ENCODE measurements around the gene CDCA5. TPM values are rescaled to one million over a fixed set of nuclear protein-coding genes. Genes with fewer than 3 reads are reported as not detected.

Gene CDCA5
- total and polyA plus RNA-seq, 2 donors (not counting 1 experiment from before 2014, with no cell fraction given) = 3.0 to 4.6 TPM

GRCh38 chr11:65059523-65059922 lies 24.3 kb downstream of the CDCA5 start:
- TF ChIP-seq, protein P1, sequence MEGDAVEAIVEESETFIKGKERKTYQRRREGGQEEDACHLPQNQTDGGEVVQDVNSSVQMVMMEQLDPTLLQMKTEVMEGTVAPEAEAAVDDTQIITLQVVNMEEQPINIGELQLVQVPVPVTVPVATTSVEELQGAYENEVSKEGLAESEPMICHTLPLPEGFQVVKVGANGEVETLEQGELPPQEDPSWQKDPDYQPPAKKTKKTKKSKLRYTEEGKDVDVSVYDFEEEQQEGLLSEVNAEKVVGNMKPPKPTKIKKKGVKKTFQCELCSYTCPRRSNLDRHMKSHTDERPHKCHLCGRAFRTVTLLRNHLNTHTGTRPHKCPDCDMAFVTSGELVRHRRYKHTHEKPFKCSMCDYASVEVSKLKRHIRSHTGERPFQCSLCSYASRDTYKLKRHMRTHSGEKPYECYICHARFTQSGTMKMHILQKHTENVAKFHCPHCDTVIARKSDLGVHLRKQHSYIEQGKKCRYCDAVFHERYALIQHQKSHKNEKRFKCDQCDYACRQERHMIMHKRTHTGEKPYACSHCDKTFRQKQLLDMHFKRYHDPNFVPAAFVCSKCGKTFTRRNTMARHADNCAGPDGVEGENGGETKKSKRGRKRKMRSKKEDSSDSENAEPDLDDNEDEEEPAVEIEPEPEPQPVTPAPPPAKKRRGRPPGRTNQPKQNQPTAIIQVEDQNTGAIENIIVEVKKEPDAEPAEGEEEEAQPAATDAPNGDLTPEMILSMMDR (conservative IDR thresholded peaks at IDR 0.05 in 1 of 2, IDR thresholded peaks at IDR 0.05 in 1 of 2; ENCODE audit: low read depth in 1 of 2, low read length in 2 of 2) = no peak
- no peak for TF ChIP-seq EZH2 (IDR thresholded peaks at IDR 0.05; ENCODE audit: low read length, missing control alignments)
- H3K4me1 ChIP-seq (ENCODE audit: control insufficient read depth, extremely low read depth, insufficient read depth, low read length) = no peaks in the 10 kb centered on the region
- no peak for DNase-seq (ENCODE audit: low read depth in 2 of 2)

GRCh38 chr11:65058419-65059054 lies 25.3 kb downstream of the CDCA5 start, which contains the start of gene NAALADL1:
TSS of gene NAALADL1 (minus strand) at chr11:65058553. CDS start at chr11:65058521, 32 bp downstream.
- no peak for DNase-seq (ENCODE audit: low read depth in 2 of 2)
- no peak for TF ChIP-seq EZH2 (IDR thresholded peaks at IDR 0.05; ENCODE audit: low read length, missing control alignments)
- TF ChIP-seq, protein P1 (conservative IDR thresholded peaks at IDR 0.05 in 1 of 2, IDR thresholded peaks at IDR 0.05 in 1 of 2; ENCODE audit: low read depth in 1 of 2, low read length in 2 of 2) = no peak
- Histone ChIP-seq H3K79me2 (ENCODE audit: control insufficient read depth, insufficient read depth, low read length) (no peaks in the 10 kb centered on the region), H3K27me3 (ENCODE audit: control insufficient read depth, insufficient read depth, low read length) (peaks cover 8% of the 10 kb centered on the region), H3K4me3 (replicated peaks in 1 of 4; ENCODE audit: control extremely low read depth in 1 of 4, insufficient read depth in 1 of 4, low read depth in 3 of 4, low read length in 4 of 4) (no peak within 1 kb of the TSS), H3K27ac (ENCODE audit: insufficient read depth, low read length) (no peak within 1 kb of the TSS), H3K36me3 (ENCODE audit: control insufficient read depth, insufficient read depth, low read length) (no peaks in the 10 kb centered on the region), H3K4me2 (ENCODE audit: extremely low read depth, insufficient read depth, low read length) (no peak within 1 kb of the TSS), H3K4me1 (ENCODE audit: control insufficient read depth, extremely low read depth, insufficient read depth, low read length) (no peaks in the 10 kb centered on the region), H3K9me3 (ENCODE audit: control insufficient read depth, insufficient read depth, low read depth, low read length) (no peaks in the 10 kb centered on the region), H3K9ac (ENCODE audit: insufficient read depth, low read length) (no peak within 1 kb of the TSS), H4K20me1 (ENCODE audit: control insufficient read depth, extremely low read depth, insufficient read depth, low read length) (no peaks in the 10 kb centered on the region), H2AFZ (ENCODE audit: low read length) (no peak within 1 kb of the TSS)

More at GRCh38 chr11:65059523-65059922, 24.3 kb downstream of the CDCA5 start:
- Histone ChIP-seq H3K79me2 (ENCODE audit: control insufficient read depth, insufficient read depth, low read length) (no peaks in the 10 kb centered on the region), H3K4me3 (replicated peaks in 1 of 4; ENCODE audit: control extremely low read depth in 1 of 4, insufficient read depth in 1 of 4, low read depth in 3 of 4, low read length in 4 of 4) (no peak overlapping the region), H3K27ac (ENCODE audit: insufficient read depth, low read length) (no peak overlapping the region), H3K9me3 (ENCODE audit: control insufficient read depth, insufficient read depth, low read depth, low read length) (no peaks in the 10 kb centered on the region), H3K9ac (ENCODE audit: insufficient read depth, low read length) (no peak overlapping the region), H4K20me1 (ENCODE audit: control insufficient read depth, extremely low read depth, insufficient read depth, low read length) (no peaks in the 10 kb centered on the region), H3K36me3 (ENCODE audit: control insufficient read depth, insufficient read depth, low read length) (no peaks in the 10 kb centered on the region), H3K27me3 (ENCODE audit: control insufficient read depth, insufficient read depth, low read length) (peaks cover 6% of the 10 kb centered on the region), H2AFZ (ENCODE audit: low read length) (no peak overlapping the region), H3K4me2 (ENCODE audit: extremely low read depth, insufficient read depth, low read length) (no peak overlapping the region)

- no peaks in the 10 kb centered on the region for H3K36me3 ChIP-seq (ENCODE audit: control insufficient read depth, insufficient read depth, low read length)
- H3K4me2 ChIP-seq (ENCODE audit: extremely low read depth, insufficient read depth, low read length) = no peak overlapping the region
- no peak overlapping the region for H3K9ac ChIP-seq (ENCODE audit: insufficient read depth, low read length)
- no peak for DNase-seq (ENCODE audit: low read depth in 2 of 2)
- no peak overlapping the region for H3K27ac ChIP-seq (ENCODE audit: insufficient read depth, low read length)
- H4K20me1 ChIP-seq (ENCODE audit: control insufficient read depth, extremely low read depth, insufficient read depth, low read length) = no peaks in the 10 kb centered on the region
- peaks cover 8% of the 10 kb centered on the region for H3K27me3 ChIP-seq (ENCODE audit: control insufficient read depth, insufficient read depth, low read length)
- H3K4me3 ChIP-seq (replicated peaks in 1 of 4; ENCODE audit: control extremely low read depth in 1 of 4, insufficient read depth in 1 of 4, low read depth in 3 of 4, low read length in 4 of 4) = no peak overlapping the region
- no peak for TF ChIP-seq EZH2 (IDR thresholded peaks at IDR 0.05; ENCODE audit: low read length, missing control alignments)
- TF ChIP-seq, protein P1 (conservative IDR thresholded peaks at IDR 0.05 in 1 of 2, IDR thresholded peaks at IDR 0.05 in 1 of 2; ENCODE audit: low read depth in 1 of 2, low read length in 2 of 2) = no peak
- H3K4me1 ChIP-seq (ENCODE audit: control insufficient read depth, extremely low read depth, insufficient read depth, low read length) = no peaks in the 10 kb centered on the region
- no peak overlapping the region for H2AFZ ChIP-seq (ENCODE audit: low read length)
- no peaks in the 10 kb centered on the region for H3K79me2 ChIP-seq (ENCODE audit: control insufficient read depth, insufficient read depth, low read length)
- no peaks in the 10 kb centered on the region for H3K9me3 ChIP-seq (ENCODE audit: control insufficient read depth, insufficient read depth, low read depth, low read length)
Measured at GRCh38 chr11:65058012-65058411, 25.8 kb downstream of the CDCA5 start.

All from fibroblast of lung (primary cell).